BLaER1 treated with 17β-estradiol and CSF1 and Interleukin-3, amounts not matched to agents 10 nM and 100 nM (cell line): ENCODE measurements around the gene STIM2.

ENCODE experiments used
- H3K27ac ChIP-seq, 11 experiments: shearing (Covaris generic); formaldehyde crosslinking; 2 replicates each; pipeline ENCODE4 v1.8.1; 2022
- H3K27me3 ChIP-seq, 11 experiments: shearing (Covaris generic); formaldehyde crosslinking; 2 replicates each; pipeline ENCODE4 v1.8.1; 2022
- H3K36me3 ChIP-seq, 11 experiments: shearing (Covaris generic); formaldehyde crosslinking; 2 replicates each; pipeline ENCODE4 v1.8.1; 2022
- H3K4me1 ChIP-seq, 10 experiments: shearing (Covaris generic); formaldehyde crosslinking; 2 replicates each; pipeline ENCODE4 v1.8.1; 2022
- H3K4me2 ChIP-seq, 11 experiments: shearing (Covaris generic); formaldehyde crosslinking; 2 replicates each; pipeline ENCODE4 v1.8.1; 2022
- H3K4me3 ChIP-seq, 10 experiments: shearing (Covaris generic); formaldehyde crosslinking; 2 replicates each; pipeline ENCODE4 v1.8.1; 2022
- H3K9ac ChIP-seq, 11 experiments: shearing (Covaris generic); formaldehyde crosslinking; 2 replicates each; pipeline ENCODE4 v1.8.1; 2022
- H3K9me3 ChIP-seq, 11 experiments: shearing (Covaris generic); formaldehyde crosslinking; replicated peaks in 1 of 11; 2 replicates each; pipeline ENCODE4 v1.8.1; 2022
- H4K20me1 ChIP-seq, 11 experiments: shearing (Covaris generic); formaldehyde crosslinking; 2 replicates each; pipeline ENCODE4 v1.8.1; 2022
- Cebpa-rat ChIP-seq, 11 experiments: shearing (Covaris generic); IDR thresholded peaks; 2 replicates each; pipeline ENCODE4 v1.8.1; 2022

Gene STIM2

GRCh38 chr4:26991057-26991456 lies 130.4 kb downstream of the STIM2 start:
- H3K9me3 ChIP-seq: peaks cover 8 to 39% (median 30%) of the 10 kb centered on the region in 11 experiments; a peak in 19 of 22 replicates
- no peak overlapping the region for H3K9ac ChIP-seq
- H4K20me1 ChIP-seq: peaks cover 0 to 54% (median 14%) of the 10 kb centered on the region in 11 experiments; a peak in 12 of 22 replicates
- H3K4me2 ChIP-seq: 0 out of 22 replicates have a peak overlapping the region, but pooled peaks of 1 of the 11 experiments have one; percentile 1
- peak overlapping the region in 1 of 11 experiments; percentile 77; a peak in 1 of 22 replicates for H3K27ac ChIP-seq
- H3K27me3 ChIP-seq: no peaks in the 10 kb centered on the region
- TF ChIP-seq Cebpa-rat (IDR thresholded peaks at IDR 0.05): no peak
- H3K4me1 ChIP-seq: peaks cover 26 to 51% (median 38%) of the 10 kb centered on the region in 10 experiments
- no peak overlapping the region for H3K4me3 ChIP-seq
- peaks cover 0 to 70% (median 50%) of the 10 kb centered on the region in 11 experiments; a peak in 20 of 22 replicates for H3K36me3 ChIP-seq

DNA sequence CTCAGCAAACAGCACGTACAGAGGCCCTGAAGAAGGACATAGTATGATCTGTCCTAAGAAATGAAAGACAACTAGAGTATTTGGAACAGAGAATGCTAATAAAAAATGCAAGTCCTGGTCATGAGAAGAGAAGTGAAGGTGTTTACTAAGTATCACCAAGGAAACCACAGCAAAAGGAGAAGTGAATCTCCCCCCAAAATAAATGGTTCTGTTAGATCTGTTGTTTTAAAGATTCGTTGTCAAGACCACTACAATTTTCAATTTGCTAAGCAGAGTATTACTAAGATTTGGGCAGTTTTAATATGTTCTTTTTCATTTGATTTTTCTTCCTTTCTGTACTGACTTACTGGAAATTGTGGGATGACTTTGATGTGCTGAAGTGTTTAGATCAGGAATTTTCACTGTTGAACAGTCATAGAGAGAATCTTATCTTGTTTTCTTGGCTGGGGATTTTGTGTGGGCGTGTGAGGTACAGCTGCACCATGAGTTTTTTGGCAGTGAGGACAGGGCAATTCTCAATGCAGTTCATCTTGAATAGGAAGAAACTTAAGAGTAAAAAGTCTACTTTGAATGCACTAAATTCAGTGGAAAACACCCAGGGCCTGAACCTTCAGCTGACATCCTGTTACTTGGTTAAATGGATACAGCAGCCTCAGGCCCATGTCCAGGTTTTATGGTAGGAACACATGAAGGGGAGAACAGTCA lies 132.2 kb downstream of the STIM2 start:
- Histone ChIP-seq H3K27ac (peak overlapping the region in 10 of 11 experiments; percentile 8 to 77 (median 56); a peak in 17 of 22 replicates), H3K4me2 (peak overlapping the region; percentile 32 to 76 (median 54)), H3K27me3 (no peaks in the 10 kb centered on the region), H3K4me3 (no peak overlapping the region), H3K4me1 (peaks cover 18 to 38% (median 26%) of the 10 kb centered on the region in 10 experiments), H3K36me3 (peaks cover 0 to 73% (median 53%) of the 10 kb centered on the region in 11 experiments; a peak in 20 of 22 replicates), H3K9ac (peak overlapping the region in 7 of 11 experiments; percentile 26 to 56 (median 33); a peak in 11 of 22 replicates), H4K20me1 (peaks cover 0 to 36% (median 13%) of the 10 kb centered on the region in 11 experiments; a peak in 12 of 22 replicates), H3K9me3 (peaks cover 8 to 33% (median 26%) of the 10 kb centered on the region in 11 experiments; a peak in 19 of 22 replicates)
- no peak for TF ChIP-seq Cebpa-rat (IDR thresholded peaks at IDR 0.05)

GRCh38 chr4:26993539-26993938 lies 132.9 kb downstream of the STIM2 start:
- no peak overlapping the region for H3K4me3 ChIP-seq
- peak overlapping the region; percentile 32 to 76 (median 54); a peak in 19 of 22 replicates for H3K4me2 ChIP-seq
- peak overlapping the region in 1 of 11 experiments; percentile 56; a peak in 3 of 22 replicates for H3K9ac ChIP-seq
- peaks cover 18 to 38% (median 26%) of the 10 kb centered on the region in 10 experiments for H3K4me1 ChIP-seq
- peaks cover 0 to 70% (median 48%) of the 10 kb centered on the region in 11 experiments; a peak in 20 of 22 replicates for H3K36me3 ChIP-seq
- TF ChIP-seq Cebpa-rat (IDR thresholded peaks at IDR 0.05): no peak
- H3K9me3 ChIP-seq: peaks cover 8 to 26% (median 20%) of the 10 kb centered on the region in 11 experiments; a peak in 19 of 22 replicates
- peaks cover 0 to 36% (median 13%) of the 10 kb centered on the region in 11 experiments; a peak in 12 of 22 replicates for H4K20me1 ChIP-seq
- H3K27ac ChIP-seq: peak overlapping the region in 6 of 11 experiments; percentile 30 to 77 (median 56); a peak in 9 of 22 replicates
- no peaks in the 10 kb centered on the region for H3K27me3 ChIP-seq

DNA sequence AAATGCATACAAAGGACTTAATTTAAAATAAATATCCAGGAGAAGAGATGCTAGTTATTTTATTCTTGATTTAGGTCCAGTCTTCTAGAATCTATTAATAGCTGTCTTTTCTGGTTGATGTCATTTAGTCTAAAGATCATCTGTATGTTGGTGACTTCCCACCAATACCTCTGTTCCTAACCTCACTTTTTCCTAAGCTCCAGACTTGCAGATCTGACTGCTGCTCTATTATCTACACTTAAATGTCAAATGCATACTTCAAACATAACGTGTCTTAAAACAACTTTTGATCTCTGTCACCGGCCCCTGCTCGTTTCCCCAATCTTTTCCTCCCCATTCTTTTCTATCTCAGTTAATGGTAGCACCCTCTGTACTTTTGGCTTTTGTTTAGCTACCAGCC lies 133.3 kb downstream of the STIM2 start:
- H3K36me3 ChIP-seq: peaks cover 0 to 70% (median 46%) of the 10 kb centered on the region in 11 experiments; a peak in 20 of 22 replicates
- peaks cover 8 to 22% (median 16%) of the 10 kb centered on the region in 11 experiments; a peak in 19 of 22 replicates for H3K9me3 ChIP-seq
- H3K9ac ChIP-seq: no peak overlapping the region
- peak overlapping the region in 4 of 11 experiments; percentile 3 to 54 (median 28); a peak in 3 of 22 replicates for H3K4me2 ChIP-seq
- peaks cover 0 to 36% (median 13%) of the 10 kb centered on the region in 11 experiments; a peak in 12 of 22 replicates for H4K20me1 ChIP-seq
- H3K4me3 ChIP-seq: no peak overlapping the region
- no peak for TF ChIP-seq Cebpa-rat (IDR thresholded peaks at IDR 0.05)
- no peaks in the 10 kb centered on the region for H3K27me3 ChIP-seq
- H3K27ac ChIP-seq: peak overlapping the region in 1 of 11 experiments; percentile 77; a peak in 1 of 22 replicates
- peaks cover 18 to 38% (median 26%) of the 10 kb centered on the region in 10 experiments for H3K4me1 ChIP-seq

GRCh38 chr4:26995316-26995715 lies 134.7 kb downstream of the STIM2 start:
- Histone ChIP-seq H3K9ac (no peak overlapping the region), H4K20me1 (peaks cover 0 to 36% (median 13%) of the 10 kb centered on the region in 11 experiments; a peak in 12 of 22 replicates), H3K9me3 (peaks cover 0 to 9% (median 5%) of the 10 kb centered on the region in 11 experiments; a peak in 13 of 22 replicates), H3K36me3 (peaks cover 0 to 69% (median 40%) of the 10 kb centered on the region in 11 experiments; a peak in 19 of 22 replicates), H3K4me2 (no peak overlapping the region), H3K27me3 (no peaks in the 10 kb centered on the region), H3K27ac (no peak overlapping the region), H3K4me1 (peaks cover 18 to 38% (median 26%) of the 10 kb centered on the region in 10 experiments), H3K4me3 (no peak overlapping the region)
- no peak for TF ChIP-seq Cebpa-rat (IDR thresholded peaks at IDR 0.05)

GRCh38 chr4:26996745-26997144 lies 136.1 kb downstream of the STIM2 start:
- peaks cover 0 to 73% (median 46%) of the 10 kb centered on the region in 11 experiments; a peak in 19 of 22 replicates for H3K36me3 ChIP-seq
- peaks cover 0 to 38% (median 8%) of the 10 kb centered on the region in 11 experiments; a peak in 12 of 22 replicates for H4K20me1 ChIP-seq
- H3K4me3 ChIP-seq: no peak overlapping the region
- H3K4me2 ChIP-seq: no peak overlapping the region
- H3K4me1 ChIP-seq: peaks cover 19 to 39% (median 27%) of the 10 kb centered on the region in 10 experiments
- no peak for TF ChIP-seq Cebpa-rat (IDR thresholded peaks at IDR 0.05)
- no peak overlapping the region for H3K9ac ChIP-seq
- H3K9me3 ChIP-seq: no peaks in the 10 kb centered on the region
- H3K27me3 ChIP-seq: no peaks in the 10 kb centered on the region
- no peak overlapping the region for H3K27ac ChIP-seq

GRCh38 chr4:26999689-27000088 lies 139.0 kb downstream of the STIM2 start:
- H4K20me1 ChIP-seq: peaks cover 0 to 17% (median 0%) of the 10 kb centered on the region in 11 experiments; a peak in 5 of 22 replicates
- H3K36me3 ChIP-seq: peaks cover 0 to 94% (median 70%) of the 10 kb centered on the region in 11 experiments; a peak in 19 of 22 replicates
- H3K4me3 ChIP-seq: no peak overlapping the region
- peaks cover under 1 to 31% (median 13%) of the 10 kb centered on the region in 10 experiments; a peak in 13 of 20 replicates for H3K4me1 ChIP-seq
- no peak overlapping the region for H3K9ac ChIP-seq
- H3K27me3 ChIP-seq: no peaks in the 10 kb centered on the region
- H3K9me3 ChIP-seq: no peaks in the 10 kb centered on the region
- H3K4me2 ChIP-seq: no peak overlapping the region
- no peak for TF ChIP-seq Cebpa-rat (IDR thresholded peaks at IDR 0.05)
- no peak overlapping the region for H3K27ac ChIP-seq

GRCh38 chr4:27000122-27000521 lies 139.5 kb downstream of the STIM2 start:
- TF ChIP-seq Cebpa-rat (IDR thresholded peaks at IDR 0.05): no peak
- Histone ChIP-seq H3K9ac (no peak overlapping the region), H3K27ac (no peak overlapping the region), H3K4me3 (no peak overlapping the region), H3K27me3 (no peaks in the 10 kb centered on the region), H3K4me2 (no peak overlapping the region), H4K20me1 (peaks cover 0 to 16% (median 0%) of the 10 kb centered on the region in 11 experiments; a peak in 3 of 22 replicates), H3K9me3 (no peaks in the 10 kb centered on the region), H3K4me1 (peaks cover 0 to 29% (median 13%) of the 10 kb centered on the region in 10 experiments; a peak in 12 of 20 replicates), H3K36me3 (peaks cover 0 to 93% (median 67%) of the 10 kb centered on the region in 11 experiments; a peak in 19 of 22 replicates)
